Activated T-cell treated with anti-CD3 and anti-CD28 coated beads, Interleukin-2, amount 50 U/mL, for 24 hours (primary cell): ENCODE measurements around the gene ANO1.

Source experiments
- DNase-seq: peaks from one replicate; pipeline ENCODE4 v3.0.0-alpha.2; 2020
- H3K27ac Mint-ChIP-seq: 2 replicates; pipeline ENCODE4 v1.8.0; 2020; ENCODE audit warnings: mild to moderate bottlenecking, mixed read lengths
- H3K27me3 Mint-ChIP-seq: 2 replicates; pipeline ENCODE4 v1.8.0; 2020; ENCODE audit warnings: mixed read lengths
- H3K36me3 Mint-ChIP-seq: 2 replicates; pipeline ENCODE4 v1.8.0; 2020; ENCODE audit warnings: low read depth, mixed read lengths
- H3K4me1 Mint-ChIP-seq: 2 replicates; pipeline ENCODE4 v1.8.0; 2020; ENCODE audit warnings: low read depth, mixed read lengths
- H3K4me3 Mint-ChIP-seq: 2 replicates; pipeline ENCODE4 v1.8.0; 2020; ENCODE audit warnings: mild to moderate bottlenecking, moderate library complexity, mixed read lengths
- H3K9me3 Mint-ChIP-seq: 2 replicates; pipeline ENCODE4 v1.8.0; 2020; ENCODE audit warnings: mixed read lengths

ANO1 gene

GRCh38 chr11:70074746-70075145 lies 3.4 kb upstream of the ANO1 start:
- Mint-ChIP-seq H3K4me3 (no peak overlapping the region), H3K9me3 (no peaks in the 10 kb centered on the region), H3K27me3 (peaks cover 89% of the 10 kb centered on the region), H3K36me3 (no peaks in the 10 kb centered on the region), H3K4me1 (peaks cover 3% of the 10 kb centered on the region), H3K27ac (no peak overlapping the region)
- DNase-seq = no peak

GRCh38 chr11:70075836-70076235 lies 2.3 kb upstream of the ANO1 start:
- H3K27ac Mint-ChIP-seq = no peak overlapping the region
- H3K9me3 Mint-ChIP-seq = no peaks in the 10 kb centered on the region
- H3K36me3 Mint-ChIP-seq = no peaks in the 10 kb centered on the region

GRCh38 chr11:70076461-70076931 lies 1.6 kb upstream of the ANO1 start:
- H3K9me3 Mint-ChIP-seq = no peaks in the 10 kb centered on the region
- no peak overlapping the region for H3K4me3 Mint-ChIP-seq
- H3K4me1 Mint-ChIP-seq = peaks cover 3% of the 10 kb centered on the region
- peaks cover 79% of the 10 kb centered on the region for H3K27me3 Mint-ChIP-seq
- H3K27ac Mint-ChIP-seq = no peak overlapping the region
- no peaks in the 10 kb centered on the region for H3K36me3 Mint-ChIP-seq
- no peak for DNase-seq

More at GRCh38 chr11:70075836-70076235, 2.3 kb upstream of the ANO1 start:
- H3K4me1 Mint-ChIP-seq = peaks cover 3% of the 10 kb centered on the region
- no peak overlapping the region for H3K4me3 Mint-ChIP-seq
- peaks cover 85% of the 10 kb centered on the region for H3K27me3 Mint-ChIP-seq
- DNase-seq = no peak

- H3K27ac Mint-ChIP-seq = no peak overlapping the region
- peaks cover 3% of the 10 kb centered on the region for H3K4me1 Mint-ChIP-seq
- no peaks in the 10 kb centered on the region for H3K36me3 Mint-ChIP-seq
- H3K27me3 Mint-ChIP-seq = peaks cover 72% of the 10 kb centered on the region
- H3K4me3 Mint-ChIP-seq = no peak overlapping the region
- H3K9me3 Mint-ChIP-seq = no peaks in the 10 kb centered on the region
- DNase-seq = no peak
These were observed 564 bp upstream of the ANO1 start for GRCh38 chr11:70077411-70078094.

GRCh38 chr11:70078781-70079616 lies 882 bp downstream of the ANO1 start:
- no peak for DNase-seq
- Mint-ChIP-seq H3K27ac (no peak overlapping the region), H3K4me3 (no peak overlapping the region), H3K4me1 (peaks cover 2% of the 10 kb centered on the region), H3K27me3 (peaks cover 63% of the 10 kb centered on the region), H3K9me3 (no peaks in the 10 kb centered on the region), H3K36me3 (no peaks in the 10 kb centered on the region)

GRCh38 chr11:70079691-70080090 lies 1.6 kb downstream of the ANO1 start:
- peaks cover 58% of the 10 kb centered on the region for H3K27me3 Mint-ChIP-seq
- H3K27ac Mint-ChIP-seq = no peak overlapping the region
- H3K36me3 Mint-ChIP-seq = no peaks in the 10 kb centered on the region
- H3K9me3 Mint-ChIP-seq = no peaks in the 10 kb centered on the region
- H3K4me3 Mint-ChIP-seq = no peak overlapping the region
- no peak for DNase-seq
- no peaks in the 10 kb centered on the region for H3K4me1 Mint-ChIP-seq

- no peaks in the 10 kb centered on the region for H3K4me1 Mint-ChIP-seq
- no peak for DNase-seq
- no peaks in the 10 kb centered on the region for H3K9me3 Mint-ChIP-seq
- H3K36me3 Mint-ChIP-seq = no peaks in the 10 kb centered on the region
- no peak overlapping the region for H3K4me3 Mint-ChIP-seq
- peaks cover 48% of the 10 kb centered on the region for H3K27me3 Mint-ChIP-seq
- no peak overlapping the region for H3K27ac Mint-ChIP-seq
These were observed 2.6 kb downstream of the ANO1 start for GRCh38 chr11:70080763-70081162.

- H3K4me1 Mint-ChIP-seq = no peaks in the 10 kb centered on the region
- H3K9me3 Mint-ChIP-seq = no peaks in the 10 kb centered on the region
- no peaks in the 10 kb centered on the region for H3K36me3 Mint-ChIP-seq
- no peak overlapping the region for H3K4me3 Mint-ChIP-seq
- no peak for DNase-seq
- H3K27ac Mint-ChIP-seq = no peak overlapping the region
- H3K27me3 Mint-ChIP-seq = peaks cover 33% of the 10 kb centered on the region
These were observed 4.7 kb downstream of the ANO1 start for GRCh38 chr11:70082829-70083228.

- H3K4me3 Mint-ChIP-seq = no peak overlapping the region
- DNase-seq = no peak
- no peaks in the 10 kb centered on the region for H3K9me3 Mint-ChIP-seq
- H3K27ac Mint-ChIP-seq = no peak overlapping the region
- H3K4me1 Mint-ChIP-seq = no peaks in the 10 kb centered on the region
- no peaks in the 10 kb centered on the region for H3K36me3 Mint-ChIP-seq
- H3K27me3 Mint-ChIP-seq = peaks cover 32% of the 10 kb centered on the region
These were observed 6.2 kb downstream of the ANO1 start for GRCh38 chr11:70084046-70084984.

GRCh38 chr11:70085815-70086769 lies 8.0 kb downstream of the ANO1 start:
- DNase-seq = no peak
- H3K27ac Mint-ChIP-seq = no peak overlapping the region
- H3K36me3 Mint-ChIP-seq = no peaks in the 10 kb centered on the region
- H3K4me3 Mint-ChIP-seq = no peak overlapping the region
- no peaks in the 10 kb centered on the region for H3K4me1 Mint-ChIP-seq
- peaks cover 20% of the 10 kb centered on the region for H3K27me3 Mint-ChIP-seq
- no peaks in the 10 kb centered on the region for H3K9me3 Mint-ChIP-seq

GRCh38 chr11:70087446-70088167 lies 9.5 kb downstream of the ANO1 start:
- DNase-seq = no peak
- Mint-ChIP-seq H3K4me3 (no peak overlapping the region), H3K27ac (no peak overlapping the region), H3K27me3 (peaks cover 17% of the 10 kb centered on the region), H3K4me1 (no peaks in the 10 kb centered on the region), H3K36me3 (no peaks in the 10 kb centered on the region), H3K9me3 (no peaks in the 10 kb centered on the region)

GRCh38 chr11:70088735-70089250 lies 10.7 kb downstream of the ANO1 start:
- no peaks in the 10 kb centered on the region for H3K4me1 Mint-ChIP-seq
- no peaks in the 10 kb centered on the region for H3K9me3 Mint-ChIP-seq
- peaks cover 15% of the 10 kb centered on the region for H3K27me3 Mint-ChIP-seq
- H3K4me3 Mint-ChIP-seq = no peak overlapping the region
- no peaks in the 10 kb centered on the region for H3K36me3 Mint-ChIP-seq
- H3K27ac Mint-ChIP-seq = no peak overlapping the region
- no peak for DNase-seq

GRCh38 chr11:70089631-70090030 lies 11.5 kb downstream of the ANO1 start:
- no peaks in the 10 kb centered on the region for H3K4me1 Mint-ChIP-seq
- no peak overlapping the region for H3K27ac Mint-ChIP-seq
- H3K27me3 Mint-ChIP-seq = peaks cover 11% of the 10 kb centered on the region
- no peak overlapping the region for H3K4me3 Mint-ChIP-seq
- no peak for DNase-seq
- H3K36me3 Mint-ChIP-seq = no peaks in the 10 kb centered on the region
- H3K9me3 Mint-ChIP-seq = no peaks in the 10 kb centered on the region
